ENCODE results near the gene HPCA. TPM values are rescaled to one million over a fixed set of nuclear protein-coding genes. Genes with fewer than 3 reads are reported as not detected.

The HPCA gene
- total and polyA plus RNA-seq, 2 donors (not counting 1 experiment from before 2014, with no cell fraction given) = 0.33 TPM; not detected in 1

- H4K20me1 ChIP-seq (ENCODE audit: control insufficient read depth, extremely low read depth, insufficient read depth, low read length) = no peaks in the 10 kb centered on the region
- no peak overlapping the region for H2AFZ ChIP-seq (ENCODE audit: low read length)
- no peak for DNase-seq (ENCODE audit: low read depth in 2 of 2)
- no peak overlapping the region for H3K9ac ChIP-seq (ENCODE audit: insufficient read depth, low read length)
- H3K27ac ChIP-seq (ENCODE audit: insufficient read depth, low read length) = no peak overlapping the region
- H3K4me3 ChIP-seq (replicated peaks in 1 of 4; ENCODE audit: control extremely low read depth in 1 of 4, insufficient read depth in 1 of 4, low read depth in 3 of 4, low read length in 4 of 4) = no peak overlapping the region
- no peaks in the 10 kb centered on the region for H3K9me3 ChIP-seq (ENCODE audit: control insufficient read depth, insufficient read depth, low read depth, low read length)
- peaks cover 5% of the 10 kb centered on the region for H3K36me3 ChIP-seq (ENCODE audit: control insufficient read depth, insufficient read depth, low read length)
- no peaks in the 10 kb centered on the region for H3K27me3 ChIP-seq (ENCODE audit: control insufficient read depth, insufficient read depth, low read length)
- TF ChIP-seq EZH2 (IDR thresholded peaks at IDR 0.05; ENCODE audit: low read length, missing control alignments) = no peak
- no peaks in the 10 kb centered on the region for H3K4me1 ChIP-seq (ENCODE audit: control insufficient read depth, extremely low read depth, insufficient read depth, low read length)
- no peaks in the 10 kb centered on the region for H3K79me2 ChIP-seq (ENCODE audit: control insufficient read depth, insufficient read depth, low read length)
- H3K4me2 ChIP-seq (ENCODE audit: extremely low read depth, insufficient read depth, low read length) = no peak overlapping the region
Observed at GRCh38 chr1:32855861-32856617, 30.3 kb upstream of the HPCA start.

DNA sequence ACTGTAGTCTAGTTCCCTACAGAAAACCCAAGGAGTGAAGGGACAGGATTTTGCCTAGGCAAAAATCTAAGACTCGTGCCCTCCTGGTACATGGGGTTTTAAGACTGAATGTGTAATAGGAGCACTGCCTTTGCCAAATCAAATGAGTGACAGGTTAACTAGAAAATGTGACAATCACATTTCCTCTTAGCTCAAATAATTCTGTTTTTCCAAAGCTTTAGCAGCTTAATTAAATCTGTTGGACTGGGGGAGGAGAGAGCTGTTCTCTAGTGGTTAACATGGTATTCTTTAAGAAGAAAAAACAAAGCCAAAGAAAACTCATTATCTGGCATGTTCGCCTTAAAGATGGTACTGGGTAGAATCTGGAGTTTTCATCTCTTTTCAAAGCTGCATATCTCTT is 28.2 kb upstream of the HPCA start:
- Histone ChIP-seq H3K4me2 (ENCODE audit: extremely low read depth, insufficient read depth, low read length) (no peak overlapping the region), H3K27me3 (ENCODE audit: control insufficient read depth, insufficient read depth, low read length) (no peaks in the 10 kb centered on the region), H3K36me3 (ENCODE audit: control insufficient read depth, insufficient read depth, low read length) (peaks cover 5% of the 10 kb centered on the region), H3K9ac (ENCODE audit: insufficient read depth, low read length) (no peak overlapping the region), H2AFZ (ENCODE audit: low read length) (no peak overlapping the region), H3K79me2 (ENCODE audit: control insufficient read depth, insufficient read depth, low read length) (no peaks in the 10 kb centered on the region), H4K20me1 (ENCODE audit: control insufficient read depth, extremely low read depth, insufficient read depth, low read length) (no peaks in the 10 kb centered on the region), H3K4me1 (ENCODE audit: control insufficient read depth, extremely low read depth, insufficient read depth, low read length) (no peaks in the 10 kb centered on the region), H3K9me3 (ENCODE audit: control insufficient read depth, insufficient read depth, low read depth, low read length) (no peaks in the 10 kb centered on the region), H3K27ac (ENCODE audit: insufficient read depth, low read length) (no peak overlapping the region), H3K4me3 (replicated peaks in 1 of 4; ENCODE audit: control extremely low read depth in 1 of 4, insufficient read depth in 1 of 4, low read depth in 3 of 4, low read length in 4 of 4) (no peak overlapping the region)
- TF ChIP-seq CTCF (conservative IDR thresholded peaks at IDR 0.05 in 1 of 2, IDR thresholded peaks at IDR 0.05 in 1 of 2; ENCODE audit: low read depth in 1 of 2, low read length in 2 of 2) = no peak
- TF ChIP-seq EZH2 (IDR thresholded peaks at IDR 0.05; ENCODE audit: low read length, missing control alignments) = no peak
- DNase-seq (ENCODE audit: low read depth in 2 of 2) = no peak

GRCh38 chr1:32858791-32859190 is 27.5 kb upstream of the HPCA start:
- Histone ChIP-seq H2AFZ (ENCODE audit: low read length) (no peak overlapping the region), H3K9me3 (ENCODE audit: control insufficient read depth, insufficient read depth, low read depth, low read length) (no peaks in the 10 kb centered on the region), H3K9ac (ENCODE audit: insufficient read depth, low read length) (no peak overlapping the region), H3K4me1 (ENCODE audit: control insufficient read depth, extremely low read depth, insufficient read depth, low read length) (no peaks in the 10 kb centered on the region), H3K4me3 (replicated peaks in 1 of 4; ENCODE audit: control extremely low read depth in 1 of 4, insufficient read depth in 1 of 4, low read depth in 3 of 4, low read length in 4 of 4) (no peak overlapping the region), H3K36me3 (ENCODE audit: control insufficient read depth, insufficient read depth, low read length) (peaks cover 1% of the 10 kb centered on the region), H3K4me2 (ENCODE audit: extremely low read depth, insufficient read depth, low read length) (no peak overlapping the region), H3K79me2 (ENCODE audit: control insufficient read depth, insufficient read depth, low read length) (no peaks in the 10 kb centered on the region), H4K20me1 (ENCODE audit: control insufficient read depth, extremely low read depth, insufficient read depth, low read length) (no peaks in the 10 kb centered on the region), H3K27ac (ENCODE audit: insufficient read depth, low read length) (no peak overlapping the region), H3K27me3 (ENCODE audit: control insufficient read depth, insufficient read depth, low read length) (no peaks in the 10 kb centered on the region)
- TF ChIP-seq CTCF (conservative IDR thresholded peaks at IDR 0.05 in 1 of 2, IDR thresholded peaks at IDR 0.05 in 1 of 2; ENCODE audit: low read depth in 1 of 2, low read length in 2 of 2) (no peak), EZH2 (IDR thresholded peaks at IDR 0.05; ENCODE audit: low read length, missing control alignments) (no peak)
- no peak for DNase-seq (ENCODE audit: low read depth in 2 of 2)
